Right lobe of liver (tissue), 6 donors: ENCODE measurements around the gene HGS. TPM values are rescaled to one million over a fixed set of nuclear protein-coding genes. Genes with fewer than 3 reads are reported as not detected.
"Not testable (repeated sequence)": the region's sequence is repeated elsewhere in the genome, so short reads cannot be mapped to it uniquely, and the experiment has no call there.

ENCODE experiments used
- ATAC-seq, 4 donors: fragments of 200-7000 bp; cut with Tn5 transposase; one replicate each; pipeline ENCODE4 v1.9.1; 2020; ENCODE audit warnings: mild to moderate bottlenecking in 4 of 4, moderate library complexity in 4 of 4
- DNase-seq, 3 donors: peaks; one replicate each; pipeline ENCODE4 v3.0.0-alpha.2; 2020
- H3K27ac ChIP-seq, 3 donors: fragments of 200-600 bp; one replicate each; pipeline ENCODE4 v1.8.0; 2022
- H3K27me3 ChIP-seq, 2 donors: fragments of 200-600 bp; one replicate each; pipeline ENCODE4 v1.8.0; 2022
- H3K36me3 ChIP-seq, 4 donors: fragments of 200-600 bp; sonication (generic) in 1 of 4; one replicate each; pipeline versions ENCODE4 v1.5.1 to v1.8.0; 2017 to 2022; ENCODE audit warnings: control low read depth in 1 of 4
- H3K4me1 ChIP-seq, 4 donors: fragments of 200-600 bp; sonication (generic) in 1 of 4; one replicate each; pipeline versions ENCODE4 v1.5.1 to v1.8.0; 2017 to 2022; ENCODE audit warnings: control low read depth in 1 of 4
- H3K4me3 ChIP-seq, 3 donors: fragments of 200-600 bp; one replicate each; pipeline ENCODE4 v1.8.0; 2022
- H3K9me3 ChIP-seq, 4 donors: fragments of 200-600 bp; sonication (generic) in 1 of 4; one replicate each; pipeline versions ENCODE4 v1.5.1 to v1.8.0; 2017 to 2022; ENCODE audit warnings: control low read depth in 1 of 4
- CTCF ChIP-seq, 4 donors: fragments of 200-600 bp in 3 of 4; fragments of 450-650 bp in 1 of 4; IDR thresholded peaks; one replicate each; pipeline versions ENCODE4 v1.5.1 to v1.8.0; 2016 to 2022; ENCODE audit warnings: antibody characterized with exemption in 4 of 4, mild to moderate bottlenecking in 2 of 4
- POLR2A ChIP-seq: fragments of 450-650 bp; IDR thresholded peaks from one replicate; pipeline ENCODE4 v1.6.1; 2017; ENCODE audit warnings: antibody characterized with exemption, mild to moderate bottlenecking
- WGBS: methylation state at CpG from one replicate; pipeline ENCODE4 v1.1.6; 2018; ENCODE audit warnings: low coverage, low lambda C conversion rate; ENCODE audit not compliant: insufficient coverage; ENCODE audit errors: missing lambda C conversion rate; 5-methylcytosine and 5-hydroxymethylcytosine counted together
- intact Hi-C, 2 donors: fragments of 100-400 bp; cut with DNase I; formaldehyde crosslinking; loops; one replicate each; pipeline versions ENCODE4 v1.11.2 to v1.14.1; 2022
- total RNA-seq, 6 experiments: library from RNA; depleted of rRNA in 2 of 6; stranded (reverse); fragments of >200 nt in 2 of 6; fragmentation: NEBNext Ultra II Directional in 3 of 6; extraction: Animal tissue kit (Norgen Biotek cat#: 25700) in 3 of 6; gene quantifications; one replicate each; pipeline versions ENCODE4 v1.1.0 to v1.2.4, GENCODE V29; 2016 to 2023
- donor health status: DM: no; HTN: yes; CAD: no.
- donor health status: DM: no; HTN: no; CAD: no.
- donor health status: DM: no; HTN: no; CAD: no.
- donor health status: DM: no; HTN: yes; CAD: no.
- donor health status: DM: no; HTN: yes; CAD: no.

Gene HGS
- total RNA-seq, 6 experiments from 2014 or later: 30.6 to 46.3 (median 37.3) TPM

DNA sequence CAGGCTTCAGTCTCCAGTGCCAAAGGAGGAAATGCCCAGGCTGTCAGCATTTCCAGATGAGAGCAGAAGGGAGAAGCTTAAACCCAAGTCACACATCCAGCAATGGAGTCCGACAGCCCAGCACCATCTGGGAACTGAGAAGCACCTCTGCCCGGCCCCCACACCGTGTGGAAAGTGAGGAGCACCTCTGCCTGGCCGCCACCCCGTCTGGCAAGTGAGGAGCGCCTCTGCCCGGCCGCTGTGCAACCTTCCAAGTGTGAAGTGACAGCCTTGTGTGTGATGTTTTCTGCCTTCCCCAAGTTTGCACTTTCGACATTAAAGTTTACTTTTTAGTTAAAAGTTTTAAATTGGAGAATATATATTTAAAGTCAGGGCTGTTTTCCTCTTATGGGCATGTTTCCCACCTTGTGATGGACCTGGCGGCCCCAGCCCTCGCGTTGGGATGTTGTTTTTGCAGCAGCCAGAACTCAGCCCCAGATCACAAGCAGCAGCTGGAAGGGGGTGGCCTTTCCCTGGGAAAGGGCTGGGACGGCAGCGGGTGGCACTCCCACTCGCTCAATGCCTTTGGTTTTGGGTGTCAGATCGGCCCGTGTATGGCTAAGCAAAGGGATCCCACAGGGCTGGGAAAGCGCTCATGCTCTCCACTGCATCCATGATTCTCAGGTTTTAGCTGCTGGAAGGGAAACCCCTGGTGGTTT is 10.1 kb upstream of the HGS start:
- DNase-seq (no peak), ATAC-seq (no peak)
- intact Hi-C loops: loop anchor here in 1 of 2 donors (5.0 kb wide), 1 partner anchor 34 kb away; no protein-coding TSS in a partner anchor
- Histone ChIP-seq H3K4me3 (no peak overlapping the region), H3K4me1 (no peaks in the 10 kb centered on the region), H3K27ac (no peak overlapping the region), H3K9me3 (no peaks in the 10 kb centered on the region), H3K36me3 (peaks cover 0 to 38% (median 8%) of the 10 kb centered on the region in 4 donors), H3K27me3 (no peaks in the 10 kb centered on the region)
- TF ChIP-seq CTCF (IDR thresholded peaks at IDR 0.05) (no peak), POLR2A (no peak)
- 73% methylated on average over 12 of the region's 18 CpGs for WGBS

DNA sequence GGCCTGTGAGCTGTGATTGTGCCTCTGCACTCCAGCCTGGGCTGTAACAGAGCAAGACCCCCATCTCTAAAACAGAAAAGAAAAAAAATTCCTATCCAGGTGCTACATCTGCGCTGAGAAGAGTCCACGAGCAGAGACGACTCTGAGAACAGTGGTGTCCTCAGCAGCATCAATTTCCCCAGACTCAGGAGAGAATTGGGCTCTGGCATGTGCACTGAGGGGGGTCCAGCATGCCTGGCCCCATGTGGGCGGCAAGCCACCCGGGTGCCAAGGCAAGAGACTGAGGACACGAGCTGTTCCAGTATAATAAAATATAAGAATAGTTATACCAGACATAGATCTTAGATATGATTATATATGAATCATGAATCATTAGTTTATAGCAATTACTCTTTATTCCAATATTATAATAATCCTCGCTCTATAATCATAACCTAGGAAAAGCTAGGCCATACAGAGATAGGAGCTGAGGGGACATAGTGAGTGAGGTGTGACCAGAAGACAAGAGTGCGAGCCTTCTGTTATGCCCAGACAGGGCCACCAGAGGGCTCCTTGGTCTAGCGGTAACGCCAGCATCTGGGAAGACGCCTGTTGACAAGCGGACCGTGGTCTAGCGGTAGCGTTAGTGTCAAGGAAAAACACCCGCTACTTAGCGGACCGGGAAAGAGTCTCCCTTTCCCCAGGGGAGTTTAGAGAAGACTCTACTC is 8.1 kb upstream of the HGS start:
- WGBS: 71% methylated on average over 7 of the region's 18 CpGs
- H3K27ac ChIP-seq, H3K9me3 ChIP-seq, H3K4me3 ChIP-seq, H3K27me3 ChIP-seq, DNase-seq, intact Hi-C loops: not testable (repeated sequence)
- Histone ChIP-seq H3K4me1 (peaks cover 0 to 13% (median 6%) of the 10 kb centered on the region in 4 donors), H3K36me3 (peaks cover 0 to 29% (median 5%) of the 10 kb centered on the region in 4 donors)
- ATAC-seq: peak in 1 of 4 donors; percentile 4
- peak; percentile 58 to 67 (median 63) for TF ChIP-seq CTCF (IDR thresholded peaks at IDR 0.05)

- WGBS: no CpG with 5 or more reads among the region's 17 CpGs
- TF ChIP-seq POLR2A: no peak
- TF ChIP-seq CTCF (IDR thresholded peaks at IDR 0.05): no peak
- H3K4me3 ChIP-seq: no peak overlapping the region
- peak in 1 of 3 donors; percentile 69 for DNase-seq
- no peaks in the 10 kb centered on the region for H3K27me3 ChIP-seq
- H3K9me3 ChIP-seq: no peaks in the 10 kb centered on the region
- peaks cover 0 to 21% (median 3%) of the 10 kb centered on the region in 4 donors for H3K36me3 ChIP-seq
- H3K27ac ChIP-seq: no peak overlapping the region
- ATAC-seq: peak in 1 of 4 donors; percentile 37
- H3K4me1 ChIP-seq: peaks cover 0 to 16% (median 6%) of the 10 kb centered on the region in 4 donors
- intact Hi-C loops: no loop called here
Measured at GRCh38 chr17:81676906-81677305, 6.9 kb upstream of the HGS start.

- 39% methylated on average over 11 of the region's 11 CpGs for WGBS
- no peaks in the 10 kb centered on the region for H3K36me3 ChIP-seq
- peak in 2 of 3 donors; percentile 72 to 75 for DNase-seq
- H3K4me3 ChIP-seq: no peak overlapping the region
- H3K27ac ChIP-seq: peak overlapping the region in 2 of 3 donors; percentile 25 to 47
- H3K9me3 ChIP-seq: no peaks in the 10 kb centered on the region
- no peaks in the 10 kb centered on the region for H3K27me3 ChIP-seq
- peak; percentile 33 to 57 (median 45) for ATAC-seq
- H3K4me1 ChIP-seq: peaks cover 0 to 36% (median 10%) of the 10 kb centered on the region in 4 donors
- intact Hi-C loops: no loop called here
- TF ChIP-seq POLR2A (no peak), CTCF (IDR thresholded peaks at IDR 0.05) (no peak)
Measured at GRCh38 chr17:81680150-81680549, 3.7 kb upstream of the HGS start.
